Measurements from ENCODE around the gene SMC6.

DNA sequence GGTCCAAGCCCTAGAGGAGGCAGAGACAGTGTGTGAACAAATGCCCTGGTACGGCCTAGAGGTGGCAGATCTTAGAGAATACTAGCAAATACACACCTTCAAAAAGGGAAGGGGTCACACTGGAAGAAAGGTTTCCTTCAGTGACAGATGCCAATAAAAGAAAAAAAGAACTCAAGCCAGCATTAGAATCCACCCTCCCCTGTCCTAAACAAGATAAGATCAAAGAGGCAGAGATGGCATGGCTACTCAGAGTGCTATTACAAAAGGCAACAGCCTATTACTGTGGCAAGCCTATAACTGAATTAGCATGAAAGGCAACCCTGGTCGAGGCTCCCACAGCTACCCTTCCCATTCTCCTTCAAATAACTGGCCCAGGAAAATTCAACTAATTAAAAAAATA lies 69.6 kb downstream of the SMC6 start:
- TF ChIP-seq, protein P1, sequence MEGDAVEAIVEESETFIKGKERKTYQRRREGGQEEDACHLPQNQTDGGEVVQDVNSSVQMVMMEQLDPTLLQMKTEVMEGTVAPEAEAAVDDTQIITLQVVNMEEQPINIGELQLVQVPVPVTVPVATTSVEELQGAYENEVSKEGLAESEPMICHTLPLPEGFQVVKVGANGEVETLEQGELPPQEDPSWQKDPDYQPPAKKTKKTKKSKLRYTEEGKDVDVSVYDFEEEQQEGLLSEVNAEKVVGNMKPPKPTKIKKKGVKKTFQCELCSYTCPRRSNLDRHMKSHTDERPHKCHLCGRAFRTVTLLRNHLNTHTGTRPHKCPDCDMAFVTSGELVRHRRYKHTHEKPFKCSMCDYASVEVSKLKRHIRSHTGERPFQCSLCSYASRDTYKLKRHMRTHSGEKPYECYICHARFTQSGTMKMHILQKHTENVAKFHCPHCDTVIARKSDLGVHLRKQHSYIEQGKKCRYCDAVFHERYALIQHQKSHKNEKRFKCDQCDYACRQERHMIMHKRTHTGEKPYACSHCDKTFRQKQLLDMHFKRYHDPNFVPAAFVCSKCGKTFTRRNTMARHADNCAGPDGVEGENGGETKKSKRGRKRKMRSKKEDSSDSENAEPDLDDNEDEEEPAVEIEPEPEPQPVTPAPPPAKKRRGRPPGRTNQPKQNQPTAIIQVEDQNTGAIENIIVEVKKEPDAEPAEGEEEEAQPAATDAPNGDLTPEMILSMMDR (IDR thresholded peaks at IDR 0.05; ENCODE audit: poor library complexity, severe bottlenecking), result no peak
- TF ChIP-seq POLR2AphosphoS5 (IDR thresholded peaks at IDR 0.05) (no peak), MXI1 (conservative IDR thresholded peaks at IDR 0.05; ENCODE audit: poor library complexity, severe bottlenecking) (no peak), EP300 (conservative IDR thresholded peaks at IDR 0.05; ENCODE audit: poor library complexity, severe bottlenecking) (no peak), EZH2 (IDR thresholded peaks at IDR 0.05; ENCODE audit: borderline replicate concordance, insufficient read depth, low read length, poor library complexity, severe bottlenecking) (no peak), SMC3 (conservative IDR thresholded peaks at IDR 0.05; ENCODE audit: poor library complexity) (no peak), TAF1 (IDR thresholded peaks at IDR 0.05; ENCODE audit: low read depth) (no peak), RAD21 (conservative IDR thresholded peaks at IDR 0.05) (no peak)
- TF ChIP-seq, protein P2, sequence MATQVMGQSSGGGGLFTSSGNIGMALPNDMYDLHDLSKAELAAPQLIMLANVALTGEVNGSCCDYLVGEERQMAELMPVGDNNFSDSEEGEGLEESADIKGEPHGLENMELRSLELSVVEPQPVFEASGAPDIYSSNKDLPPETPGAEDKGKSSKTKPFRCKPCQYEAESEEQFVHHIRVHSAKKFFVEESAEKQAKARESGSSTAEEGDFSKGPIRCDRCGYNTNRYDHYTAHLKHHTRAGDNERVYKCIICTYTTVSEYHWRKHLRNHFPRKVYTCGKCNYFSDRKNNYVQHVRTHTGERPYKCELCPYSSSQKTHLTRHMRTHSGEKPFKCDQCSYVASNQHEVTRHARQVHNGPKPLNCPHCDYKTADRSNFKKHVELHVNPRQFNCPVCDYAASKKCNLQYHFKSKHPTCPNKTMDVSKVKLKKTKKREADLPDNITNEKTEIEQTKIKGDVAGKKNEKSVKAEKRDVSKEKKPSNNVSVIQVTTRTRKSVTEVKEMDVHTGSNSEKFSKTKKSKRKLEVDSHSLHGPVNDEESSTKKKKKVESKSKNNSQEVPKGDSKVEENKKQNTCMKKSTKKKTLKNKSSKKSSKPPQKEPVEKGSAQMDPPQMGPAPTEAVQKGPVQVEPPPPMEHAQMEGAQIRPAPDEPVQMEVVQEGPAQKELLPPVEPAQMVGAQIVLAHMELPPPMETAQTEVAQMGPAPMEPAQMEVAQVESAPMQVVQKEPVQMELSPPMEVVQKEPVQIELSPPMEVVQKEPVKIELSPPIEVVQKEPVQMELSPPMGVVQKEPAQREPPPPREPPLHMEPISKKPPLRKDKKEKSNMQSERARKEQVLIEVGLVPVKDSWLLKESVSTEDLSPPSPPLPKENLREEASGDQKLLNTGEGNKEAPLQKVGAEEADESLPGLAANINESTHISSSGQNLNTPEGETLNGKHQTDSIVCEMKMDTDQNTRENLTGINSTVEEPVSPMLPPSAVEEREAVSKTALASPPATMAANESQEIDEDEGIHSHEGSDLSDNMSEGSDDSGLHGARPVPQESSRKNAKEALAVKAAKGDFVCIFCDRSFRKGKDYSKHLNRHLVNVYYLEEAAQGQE (IDR thresholded peaks at IDR 0.05; ENCODE audit: borderline replicate concordance), result no peak

All from neural cell (in vitro differentiated cells).